ENCODE measurements around the gene MSH4.

MSH4 gene

DNA sequence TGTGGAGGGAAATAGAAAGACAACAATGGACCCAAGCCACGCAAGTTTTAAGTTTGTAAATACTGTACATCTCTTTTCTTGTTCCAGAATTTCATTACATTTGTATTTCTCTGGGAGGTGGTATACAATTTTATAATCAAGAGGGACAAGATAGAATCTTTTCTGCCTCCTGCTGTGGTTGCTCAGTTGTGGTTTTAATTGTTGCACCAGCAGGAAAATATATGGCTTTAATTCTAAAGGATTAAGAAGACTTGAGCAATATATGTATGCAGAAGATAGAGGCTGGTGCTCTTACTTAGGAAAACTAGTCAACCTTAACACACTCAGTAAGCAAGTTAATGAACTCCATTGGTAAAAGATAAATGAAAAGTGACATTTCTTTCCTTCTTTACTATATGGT lies 155.3 kb downstream of the MSH4 start:
- no peak for DNase-seq

DNA sequence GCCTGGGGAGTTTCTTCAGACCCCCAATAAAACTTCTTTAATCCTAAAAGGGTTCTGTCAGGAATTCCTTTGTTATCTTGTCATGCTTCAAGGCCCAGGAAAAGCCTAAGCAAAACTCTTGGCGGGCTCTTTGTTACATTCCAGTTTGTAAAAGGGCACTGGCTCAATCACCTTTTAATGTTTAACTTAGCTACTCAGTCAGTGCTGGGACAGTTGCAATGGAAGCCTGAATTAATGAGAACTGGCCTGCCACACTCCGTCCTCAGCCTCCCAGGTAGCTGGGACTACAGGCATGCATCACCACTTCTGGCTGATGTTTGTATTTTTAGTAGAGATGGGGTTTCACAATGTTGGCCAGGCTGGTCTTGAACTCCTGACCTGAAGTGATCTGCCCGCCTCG lies 156.8 kb downstream of the MSH4 start:
- no peak for DNase-seq

DNA sequence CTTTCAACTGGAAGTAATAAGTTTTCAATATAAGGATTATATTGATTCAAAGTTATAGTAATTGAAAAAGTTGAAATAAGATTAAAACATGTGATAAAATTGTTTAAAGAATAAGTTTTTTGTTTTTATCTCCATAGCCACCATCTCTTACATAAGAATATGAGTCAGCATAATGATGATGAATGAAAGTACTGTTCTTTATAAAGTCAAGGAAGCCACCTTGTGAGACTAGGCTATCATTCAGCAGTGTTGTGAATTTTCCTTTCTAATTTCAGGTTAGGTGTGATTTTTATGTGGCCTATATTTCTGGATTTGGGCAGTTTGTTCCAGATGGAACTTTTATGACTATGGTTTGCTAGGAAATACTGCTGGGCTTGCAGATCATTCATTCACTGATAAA lies 157.9 kb downstream of the MSH4 start:
- no peak for DNase-seq
